NCI-H524 (cell line): ENCODE data around the gene GNG2.
A peak's percentile ranks its signal among the peaks of the same experiment; 100 is the strongest.

Experiments used
- DNase-seq, 2 experiments: peaks; one replicate each; lab custom pipeline; 2025; lab: John Stamatoyannopoulos, UW

The GNG2 gene

GRCh38 chr14:51993285-51993920 lies 133.0 kb downstream of the GNG2 start:
- no peak for DNase-seq

GRCh38 chr14:51996148-51996746 lies 135.8 kb downstream of the GNG2 start:
- peak in 1 of 2 experiments; percentile 21 for DNase-seq

DNA sequence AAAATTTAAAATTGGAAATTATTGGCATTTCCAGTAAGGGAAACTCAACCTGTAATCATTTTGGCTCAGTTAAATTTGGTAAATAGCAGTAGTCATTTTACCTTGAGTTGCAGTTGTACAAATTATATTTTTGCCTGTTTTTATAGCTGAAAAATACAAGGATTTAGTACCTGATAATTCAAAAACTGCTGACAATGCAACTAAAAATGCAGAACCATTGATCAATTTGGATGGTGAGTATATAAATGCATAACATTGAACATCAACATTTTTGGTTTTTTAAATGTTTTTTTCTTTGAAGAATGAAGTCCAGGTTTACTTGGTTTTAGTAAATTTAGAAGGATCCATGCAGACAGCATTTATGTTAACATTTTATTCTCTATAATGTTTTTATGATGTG lies 137.9 kb downstream of the GNG2 start:
- no peak for DNase-seq

- no peak for DNase-seq
Observed at GRCh38 chr14:51999084-51999483, 138.7 kb downstream of the GNG2 start.

DNA sequence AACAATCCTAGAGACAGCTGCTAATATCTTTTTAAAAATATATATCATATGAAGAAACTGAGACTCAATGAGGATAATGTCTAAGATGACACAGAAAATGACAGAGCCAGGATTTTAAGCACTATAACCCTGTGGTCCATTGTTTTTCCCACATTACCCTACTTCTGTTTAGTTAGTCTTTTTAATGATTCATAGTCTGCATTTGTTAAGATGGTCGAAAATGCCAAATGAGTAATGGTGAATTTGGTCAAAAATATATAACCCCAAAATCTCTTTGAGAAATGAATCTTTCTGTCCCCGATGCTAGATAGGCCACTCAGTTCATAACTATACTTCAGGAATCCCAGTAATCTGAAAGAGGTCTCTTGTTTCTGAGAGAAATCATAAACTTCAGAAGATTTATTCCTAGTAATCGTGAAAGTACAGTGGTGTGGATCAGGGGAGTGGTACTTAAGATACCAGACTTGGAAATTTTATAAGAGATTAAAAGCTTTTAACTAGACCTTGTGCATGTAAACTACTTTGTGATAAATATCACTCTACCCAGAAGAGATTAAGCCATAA lies 139.7 kb downstream of the GNG2 start:
- no peak for DNase-seq

GRCh38 chr14:52000696-52001095 lies 140.3 kb downstream of the GNG2 start:
- no peak for DNase-seq

DNA sequence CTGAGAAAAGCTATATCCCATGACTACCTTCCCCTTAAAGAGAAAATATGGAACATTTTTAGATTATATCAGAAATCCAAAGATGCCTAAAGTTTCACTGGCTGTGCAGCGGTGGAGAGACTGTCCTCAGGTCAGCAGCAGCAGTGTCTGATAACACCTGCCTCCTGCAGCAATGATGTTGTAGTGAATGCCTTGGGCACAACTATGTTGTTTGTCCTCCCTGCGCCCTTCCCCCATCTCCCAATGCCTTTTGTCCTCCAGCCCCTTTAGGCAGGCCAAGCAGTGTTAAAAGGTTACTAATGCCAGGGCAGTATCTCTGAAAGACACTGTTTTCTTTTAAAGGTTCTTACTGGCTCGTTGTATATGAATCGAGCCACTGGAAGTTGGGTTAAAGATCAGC lies 142.1 kb downstream of the GNG2 start:
- DNase-seq, result no peak

DNA sequence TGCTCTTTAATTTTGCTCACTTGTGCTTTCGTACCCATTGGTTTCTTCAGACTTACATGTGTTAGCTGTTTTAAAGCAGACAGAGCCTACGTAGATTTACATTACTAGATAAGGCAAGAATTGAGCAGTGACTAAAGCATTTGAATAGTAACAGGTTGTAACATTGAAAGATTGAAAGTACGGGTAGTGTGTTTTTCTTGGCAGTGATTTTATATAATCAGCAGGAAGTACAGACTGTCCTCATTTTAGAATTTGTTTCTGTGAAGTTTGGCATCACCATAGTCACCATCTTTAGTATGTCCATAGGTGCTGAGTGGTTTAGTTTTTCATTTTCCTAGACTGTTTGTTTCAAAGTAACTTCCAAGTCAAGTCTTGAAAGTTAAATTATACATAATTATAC lies 142.9 kb downstream of the GNG2 start:
- no peak for DNase-seq

- DNase-seq, result no peak
Observed at GRCh38 chr14:52005625-52006024, 145.2 kb downstream of the GNG2 start.

- DNase-seq, result no peak
Observed at GRCh38 chr14:52006361-52006760, 145.9 kb downstream of the GNG2 start.

- no peak for DNase-seq
Observed at GRCh38 chr14:52007211-52007610, 146.8 kb downstream of the GNG2 start.

- no peak for DNase-seq
Observed at GRCh38 chr14:52007637-52008036, 147.2 kb downstream of the GNG2 start.

- no peak for DNase-seq
Observed at GRCh38 chr14:52008136-52008535, 147.7 kb downstream of the GNG2 start.

GRCh38 chr14:52010173-52010693 lies 149.8 kb downstream of the GNG2 start:
- no peak for DNase-seq

DNA sequence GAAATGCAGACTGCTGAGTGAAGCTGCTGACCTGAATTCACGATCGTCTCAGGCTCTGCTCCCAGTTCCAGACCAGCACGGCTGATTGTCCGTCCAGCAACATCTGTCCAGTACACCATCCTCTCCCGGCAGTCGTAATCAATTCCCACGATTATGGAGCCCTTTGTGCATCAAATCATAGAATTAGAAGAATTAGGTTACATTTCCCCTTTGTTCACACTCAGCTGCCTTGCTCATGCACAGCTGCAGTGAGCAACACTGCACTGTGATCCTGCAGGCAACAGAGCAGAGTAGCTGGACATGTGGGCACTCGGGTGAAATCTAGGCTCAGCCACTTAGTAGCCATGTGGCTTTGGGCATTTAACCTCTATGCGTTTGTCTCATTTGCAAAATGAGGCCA lies 151.1 kb downstream of the GNG2 start:
- DNase-seq, result no peak

DNA sequence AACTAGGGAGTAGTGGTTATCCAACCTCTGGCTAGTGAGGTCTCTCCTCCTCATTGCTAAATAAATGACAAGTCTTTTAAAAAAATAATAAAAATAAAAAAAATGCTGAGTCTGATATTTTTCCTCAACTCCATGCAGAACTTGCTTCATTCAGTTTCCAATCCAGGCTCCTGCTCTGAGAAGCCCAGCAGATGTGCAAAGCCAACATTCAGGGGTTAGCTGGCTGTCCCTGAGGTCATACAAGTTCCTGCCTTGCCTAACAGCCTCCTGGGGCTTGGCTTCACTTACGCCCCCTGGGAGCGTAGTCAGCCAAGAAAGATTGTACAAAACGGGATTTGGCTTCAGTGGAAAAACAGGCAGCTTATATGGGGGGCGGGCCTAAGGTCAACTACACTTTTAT lies 152.2 kb downstream of the GNG2 start:
- DNase-seq, result peak in 1 of 2 experiments; percentile 14

GRCh38 chr14:52013984-52014600 lies 153.7 kb downstream of the GNG2 start:
- DNase-seq, result peak; percentile 12 to 63

GRCh38 chr14:52014601-52015267 lies 154.3 kb downstream of the GNG2 start:
- peak in 1 of 2 experiments; percentile 20 for DNase-seq

DNA sequence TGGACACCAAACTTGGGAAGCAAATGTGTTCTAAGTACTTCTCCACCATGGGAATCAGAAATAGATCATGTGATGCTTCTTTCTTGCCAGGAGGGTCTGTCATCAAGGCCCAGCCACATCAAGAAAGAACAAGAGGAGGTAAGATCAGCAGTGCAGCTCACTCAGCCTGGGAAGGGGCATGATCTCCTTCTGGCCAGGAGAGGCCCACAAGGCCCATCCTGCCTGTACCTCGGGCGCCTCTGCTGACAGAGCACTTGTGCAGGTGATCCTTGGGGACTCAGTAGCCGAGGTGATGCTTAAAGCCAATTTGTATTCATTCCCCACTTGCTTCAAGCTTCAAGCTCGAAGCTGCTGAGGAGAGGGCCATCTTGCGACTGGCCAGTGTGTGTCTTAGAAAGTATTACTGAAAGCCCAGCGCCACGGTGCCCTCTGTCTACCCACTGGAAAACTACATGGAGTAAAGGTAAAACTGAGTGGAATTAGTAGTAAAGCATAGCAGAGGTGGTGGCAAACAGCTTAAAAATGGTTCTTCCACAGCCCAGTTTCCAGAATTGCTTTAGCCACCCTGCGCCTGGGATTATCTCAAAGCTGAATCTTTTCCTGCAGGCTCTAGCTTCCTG lies 155.1 kb downstream of the GNG2 start:
- DNase-seq, result peak; percentile 6 to 56

- DNase-seq, result no peak
Observed at GRCh38 chr14:52018252-52018651, 157.8 kb downstream of the GNG2 start.

DNA sequence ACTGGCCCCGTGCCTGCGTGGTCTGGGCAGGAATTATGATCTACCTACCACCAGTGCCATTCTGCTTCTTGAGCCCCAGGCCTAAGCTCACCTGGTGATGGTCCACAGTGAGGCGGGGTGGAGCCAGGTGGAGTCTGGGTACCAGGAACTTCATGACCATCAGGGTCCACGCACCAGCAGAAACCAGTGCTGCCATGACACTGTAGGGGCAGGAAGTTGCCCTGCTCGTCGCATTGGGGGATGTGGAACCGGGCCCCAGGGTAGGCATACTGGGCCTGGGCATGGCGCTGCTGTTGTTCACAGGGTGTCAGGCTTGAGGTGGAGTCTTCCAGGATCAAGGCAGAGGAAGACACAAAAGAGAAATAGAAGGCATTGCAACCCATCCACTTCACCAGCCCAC lies 158.6 kb downstream of the GNG2 start:
- no peak for DNase-seq
